CD8-positive, alpha-beta memory T cell (primary cell): Measurements from ENCODE around the gene AJAP1. TPM values are rescaled to one million over a fixed set of nuclear protein-coding genes. Genes with fewer than 3 reads are reported as not detected.
A peak's percentile ranks its signal among the peaks of the same experiment; 100 is the strongest.

Experiments
- CTCF ChIA-PET: fragments of 350-600 bp; sonication (Branson Sonifier 250); formaldehyde crosslinking; loops from one replicate; lab custom pipeline; 2021; ENCODE audit warnings: antibody characterized with exemption; lab: Charles Lee
- POLR2A ChIA-PET: fragments of 350-600 bp; sonication (Branson Sonifier 250); formaldehyde crosslinking; loops from one replicate; lab custom pipeline; 2021; ENCODE audit warnings: antibody characterized with exemption; lab: Charles Lee
- DNase-seq, 5 donors: peaks; one replicate each; pipeline versions ENCODE4 v3.0.0 to v3.0.0-alpha.2; 2020 to 2022; ENCODE audit warnings: mixed read lengths in 1 of 5
- H3K27ac ChIP-seq: one replicate; pipeline ENCODE4 v1.7.0; 2013; ENCODE audit warnings: low read depth, mild to moderate bottlenecking, low read length, moderate library complexity
- H3K27me3 ChIP-seq: 2 replicates; pipeline ENCODE4 v1.7.0; 2013; ENCODE audit warnings: low read length, mild to moderate bottlenecking; ENCODE audit not compliant: insufficient read depth, poor library complexity, severe bottlenecking
- H3K36me3 ChIP-seq: 2 replicates; pipeline ENCODE4 v1.7.0; 2013; ENCODE audit warnings: mild to moderate bottlenecking, low read length, moderate library complexity; ENCODE audit not compliant: insufficient read depth
- H3K4me1 ChIP-seq: 2 replicates; pipeline ENCODE4 v1.7.0; 2013; ENCODE audit warnings: mild to moderate bottlenecking, low read length, moderate library complexity; ENCODE audit not compliant: insufficient read depth
- H3K4me3 ChIP-seq: 2 replicates; pipeline ENCODE4 v1.7.0; 2013; ENCODE audit warnings: mild to moderate bottlenecking, low read length
- H3K9me3 ChIP-seq: 2 replicates; pipeline ENCODE4 v1.7.0; 2013; ENCODE audit warnings: mild to moderate bottlenecking, low read length
- H3K27ac Mint-ChIP-seq, 8 donors: one replicate each; pipeline ENCODE4 v1.8.0; 2020 to 2021; ENCODE audit warnings: mixed read lengths in 8 of 8, mild to moderate bottlenecking in 6 of 8, inconsistent platforms in 3 of 8, moderate library complexity in 3 of 8
- H3K27me3 Mint-ChIP-seq, 2 donors: one replicate each; pipeline ENCODE4 v1.8.0; 2020 to 2021; ENCODE audit warnings: mixed read lengths in 2 of 2, mild to moderate bottlenecking in 1 of 2, moderate library complexity in 1 of 2
- H3K36me3 Mint-ChIP-seq, 3 donors: one replicate each; pipeline ENCODE4 v1.8.0; 2020 to 2021; ENCODE audit warnings: mixed read lengths in 3 of 3, inconsistent platforms in 1 of 3, mild to moderate bottlenecking in 1 of 3
- H3K4me1 Mint-ChIP-seq, 3 donors: one replicate each; pipeline ENCODE4 v1.8.0; 2020 to 2021; ENCODE audit warnings: mixed read lengths in 3 of 3, inconsistent platforms in 1 of 3, mild to moderate bottlenecking in 1 of 3
- H3K4me3 Mint-ChIP-seq, 7 donors: one replicate each; pipeline ENCODE4 v1.8.0; 2020 to 2021; ENCODE audit warnings: mixed read lengths in 7 of 7, mild to moderate bottlenecking in 6 of 7, moderate library complexity in 4 of 7, inconsistent platforms in 2 of 7
- H3K9me3 Mint-ChIP-seq, 5 donors: one replicate each; pipeline ENCODE4 v1.8.0; 2020 to 2022; ENCODE audit warnings: mixed read lengths in 5 of 5, mild to moderate bottlenecking in 3 of 5, moderate library complexity in 2 of 5, inconsistent platforms in 1 of 5
- polyA plus RNA-seq: library from polyadenylated mRNA; unstranded; fragments of 300-500 nt; fragmentation: Illumina TruSeq; gene quantifications from one replicate; pipeline ENCODE4 v1.2.3, GENCODE V29; 2021
- total RNA-seq, 2 experiments: library from RNA; stranded (reverse); gene quantifications; one replicate each; pipeline ENCODE4 v1.2.3, GENCODE V29; 2021

AJAP1 gene
- total and polyA plus RNA-seq, 3 experiments from 2014 or later, result not detected

- Mint-ChIP-seq H3K4me1 (peaks cover 0 to 7% (median 2%) of the 10 kb centered on the region in 3 donors), H3K27ac (no peak overlapping the region), H3K36me3 (no peaks in the 10 kb centered on the region), H3K9me3 (peaks cover 0 to 4% (median 2%) of the 10 kb centered on the region in 5 donors), H3K27me3 (peaks cover 11 to 24% of the 10 kb centered on the region in 2 donors), H3K4me3 (no peak overlapping the region)
- Histone ChIP-seq H3K4me1 (no peaks in the 10 kb centered on the region), H3K9me3 (no peaks in the 10 kb centered on the region), H3K36me3 (no peaks in the 10 kb centered on the region), H3K27ac (no peak overlapping the region), H3K27me3 (no peaks in the 10 kb centered on the region), H3K4me3 (no peak overlapping the region)
- no peak for DNase-seq
- CTCF ChIA-PET, result no interaction called here
- POLR2A ChIA-PET, result no interaction called here
Measured at GRCh38 chr1:4709641-4710040, 55.2 kb downstream of the AJAP1 start.

GRCh38 chr1:4710592-4711415 lies 56.4 kb downstream of the AJAP1 start:
- H3K4me3 ChIP-seq, result no peak overlapping the region
- H3K9me3 ChIP-seq, result no peaks in the 10 kb centered on the region
- no peak for DNase-seq
- ChIA-PET POLR2A (no interaction called here), CTCF (no interaction called here)
- Mint-ChIP-seq H3K36me3 (no peaks in the 10 kb centered on the region), H3K27me3 (peaks cover 11 to 24% of the 10 kb centered on the region in 2 donors), H3K4me3 (no peak overlapping the region), H3K27ac (no peak overlapping the region), H3K9me3 (peaks cover 0 to 3% (median 2%) of the 10 kb centered on the region in 5 donors), H3K4me1 (peaks cover 0 to 7% (median 2%) of the 10 kb centered on the region in 3 donors)
- no peaks in the 10 kb centered on the region for H3K27me3 ChIP-seq
- H3K27ac ChIP-seq, result no peak overlapping the region
- no peaks in the 10 kb centered on the region for H3K36me3 ChIP-seq
- no peaks in the 10 kb centered on the region for H3K4me1 ChIP-seq

- no peak overlapping the region for H3K27ac Mint-ChIP-seq
- no peaks in the 10 kb centered on the region for H3K4me1 ChIP-seq
- H3K36me3 Mint-ChIP-seq, result no peaks in the 10 kb centered on the region
- H3K27me3 ChIP-seq, result no peaks in the 10 kb centered on the region
- no peak overlapping the region for H3K4me3 ChIP-seq
- H3K27ac ChIP-seq, result no peak overlapping the region
- POLR2A ChIA-PET, result no interaction called here
- peaks cover 0 to 7% (median 2%) of the 10 kb centered on the region in 3 donors for H3K4me1 Mint-ChIP-seq
- DNase-seq, result no peak
- H3K9me3 Mint-ChIP-seq, result peaks cover 0 to 6% (median 2%) of the 10 kb centered on the region in 5 donors
- H3K27me3 Mint-ChIP-seq, result peaks cover 11 to 24% of the 10 kb centered on the region in 2 donors
- CTCF ChIA-PET, result no interaction called here
- H3K4me3 Mint-ChIP-seq, result no peak overlapping the region
- H3K9me3 ChIP-seq, result no peaks in the 10 kb centered on the region
- H3K36me3 ChIP-seq, result no peaks in the 10 kb centered on the region
Measured at GRCh38 chr1:4711416-4712275, 57.2 kb downstream of the AJAP1 start.

- peaks cover 0 to 7% (median 2%) of the 10 kb centered on the region in 3 donors for H3K4me1 Mint-ChIP-seq
- Histone ChIP-seq H3K27ac (no peak overlapping the region), H3K27me3 (no peaks in the 10 kb centered on the region), H3K4me3 (no peak overlapping the region), H3K9me3 (no peaks in the 10 kb centered on the region), H3K36me3 (no peaks in the 10 kb centered on the region), H3K4me1 (no peaks in the 10 kb centered on the region)
- H3K9me3 Mint-ChIP-seq, result peaks cover 0 to 6% (median 2%) of the 10 kb centered on the region in 5 donors
- H3K36me3 Mint-ChIP-seq, result no peaks in the 10 kb centered on the region
- no peak for DNase-seq
- POLR2A ChIA-PET, result no interaction called here
- no peak overlapping the region for H3K4me3 Mint-ChIP-seq
- CTCF ChIA-PET, result no interaction called here
- H3K27me3 Mint-ChIP-seq, result peaks cover 11 to 19% of the 10 kb centered on the region in 2 donors
- no peak overlapping the region for H3K27ac Mint-ChIP-seq
Measured at GRCh38 chr1:4713669-4714068, 59.3 kb downstream of the AJAP1 start.

GRCh38 chr1:4716406-4716805 lies 62.0 kb downstream of the AJAP1 start:
- no peak overlapping the region for H3K27ac Mint-ChIP-seq
- ChIA-PET POLR2A (no interaction called here), CTCF (no interaction called here)
- Histone ChIP-seq H3K4me3 (no peak overlapping the region), H3K27me3 (no peaks in the 10 kb centered on the region), H3K27ac (no peak overlapping the region), H3K9me3 (no peaks in the 10 kb centered on the region), H3K36me3 (no peaks in the 10 kb centered on the region), H3K4me1 (no peaks in the 10 kb centered on the region)
- no peaks in the 10 kb centered on the region for H3K36me3 Mint-ChIP-seq
- peaks cover 0 to 6% (median 2%) of the 10 kb centered on the region in 5 donors for H3K9me3 Mint-ChIP-seq
- DNase-seq, result no peak
- peaks cover 6 to 8% of the 10 kb centered on the region in 2 donors for H3K27me3 Mint-ChIP-seq
- no peaks in the 10 kb centered on the region for H3K4me1 Mint-ChIP-seq
- no peak overlapping the region for H3K4me3 Mint-ChIP-seq

- no peaks in the 10 kb centered on the region for H3K9me3 ChIP-seq
- no peaks in the 10 kb centered on the region for H3K4me1 ChIP-seq
- H3K4me3 ChIP-seq, result no peak overlapping the region
- Mint-ChIP-seq H3K27ac (no peak overlapping the region), H3K27me3 (peaks cover 5 to 9% of the 10 kb centered on the region in 2 donors), H3K4me3 (no peak overlapping the region), H3K4me1 (no peaks in the 10 kb centered on the region), H3K36me3 (no peaks in the 10 kb centered on the region), H3K9me3 (peaks cover 0 to 6% (median 2%) of the 10 kb centered on the region in 5 donors)
- DNase-seq, result no peak
- CTCF ChIA-PET, result no interaction called here
- no peaks in the 10 kb centered on the region for H3K36me3 ChIP-seq
- no peak overlapping the region for H3K27ac ChIP-seq
- no peaks in the 10 kb centered on the region for H3K27me3 ChIP-seq
- POLR2A ChIA-PET, result no interaction called here
Measured at GRCh38 chr1:4718071-4718470, 63.7 kb downstream of the AJAP1 start.

GRCh38 chr1:4723106-4723505 lies 68.7 kb downstream of the AJAP1 start:
- no peak for DNase-seq
- Mint-ChIP-seq H3K27ac (peak overlapping the region in 1 of 8 donors; percentile 11), H3K9me3 (no peaks in the 10 kb centered on the region), H3K4me3 (no peak overlapping the region), H3K36me3 (no peaks in the 10 kb centered on the region), H3K4me1 (no peaks in the 10 kb centered on the region), H3K27me3 (peaks cover 0 to 5% of the 10 kb centered on the region in 2 donors)
- ChIA-PET POLR2A (no interaction called here), CTCF (no interaction called here)
- Histone ChIP-seq H3K4me1 (no peaks in the 10 kb centered on the region), H3K36me3 (no peaks in the 10 kb centered on the region), H3K4me3 (no peak overlapping the region), H3K9me3 (no peaks in the 10 kb centered on the region), H3K27me3 (no peaks in the 10 kb centered on the region), H3K27ac (no peak overlapping the region)

- POLR2A ChIA-PET, result no interaction called here
- Mint-ChIP-seq H3K27me3 (peaks cover 0 to 5% of the 10 kb centered on the region in 2 donors), H3K4me3 (no peak overlapping the region)
Measured at GRCh38 chr1:4724001-4724400, 69.6 kb downstream of the AJAP1 start.

More at GRCh38 chr1:4724001-4724400, 69.6 kb downstream of the AJAP1 start:
- no peaks in the 10 kb centered on the region for H3K36me3 ChIP-seq
- no peaks in the 10 kb centered on the region for H3K27me3 ChIP-seq
- DNase-seq, result no peak
- no peak overlapping the region for H3K4me3 ChIP-seq
- H3K27ac Mint-ChIP-seq, result no peak overlapping the region
- no peaks in the 10 kb centered on the region for H3K9me3 ChIP-seq
- H3K4me1 ChIP-seq, result no peaks in the 10 kb centered on the region
- no peaks in the 10 kb centered on the region for H3K9me3 Mint-ChIP-seq
- CTCF ChIA-PET, result no interaction called here
- H3K4me1 Mint-ChIP-seq, result no peaks in the 10 kb centered on the region
- no peak overlapping the region for H3K27ac ChIP-seq
- no peaks in the 10 kb centered on the region for H3K36me3 Mint-ChIP-seq
